Astrocyte of the spinal cord (primary cell): ENCODE results near the gene JPH2.
"Not testable (repeated sequence)": the region's sequence is repeated elsewhere in the genome, so short reads cannot be mapped to it uniquely, and the experiment has no call there.

Source experiments
- DNase-seq: peaks from one replicate; pipeline ENCODE4 v3.0.0; 2011; ENCODE audit warnings: low read depth, low spot score
- H3K4me3 ChIP-seq: 2 replicates; pipeline ENCODE4 v1.5.1; 2011; ENCODE audit warnings: low read depth, mild to moderate bottlenecking, low read length, moderate library complexity
- CTCF ChIP-seq: IDR thresholded peaks from 2 replicates; pipeline ENCODE4 v1.5.1; 2012; ENCODE audit warnings: low read depth, mild to moderate bottlenecking, low read length, inconsistent platforms
- in situ Hi-C: cut with HindIII; loops from 2 replicates; pipeline ENCODE4 v1.10.0; 2017; ENCODE audit warnings: low sequenced_read_pairs

JPH2 gene

GRCh38 chr20:44135012-44135412, 52.0 kb downstream of the JPH2 start:
- DNase-seq: no peak
- no peak for TF ChIP-seq CTCF
- in situ Hi-C loops: no loop called here
- H3K4me3 ChIP-seq: no peak overlapping the region

DNA sequence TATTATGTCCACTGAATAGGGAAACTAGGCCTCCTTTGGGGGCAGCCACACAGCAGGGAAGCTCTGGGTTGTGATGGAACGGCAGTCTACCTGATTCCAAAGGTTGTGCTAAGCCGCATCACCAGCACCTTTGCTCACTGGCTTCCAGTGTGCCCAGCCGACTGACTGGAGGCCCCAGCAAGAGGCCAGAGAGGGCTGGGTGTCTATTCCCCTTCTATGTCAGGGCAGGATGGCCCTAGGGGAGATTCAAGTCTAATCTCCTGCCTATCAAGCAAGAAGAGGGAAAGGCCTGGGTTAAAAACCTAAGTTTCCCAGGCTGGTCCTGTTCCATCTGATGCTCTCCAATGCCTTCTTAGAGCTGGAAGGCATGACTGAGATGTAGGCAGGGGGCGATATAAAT, 53.6 kb downstream of the JPH2 start:
- H3K4me3 ChIP-seq: no peak overlapping the region
- no peak for TF ChIP-seq CTCF
- no peak for DNase-seq
- in situ Hi-C loops: no loop called here

- in situ Hi-C loops: no loop called here
- TF ChIP-seq CTCF: no peak
- no peak overlapping the region for H3K4me3 ChIP-seq
- no peak for DNase-seq
Observed at GRCh38 chr20:44131704-44132103, 55.3 kb downstream of the JPH2 start.

DNA sequence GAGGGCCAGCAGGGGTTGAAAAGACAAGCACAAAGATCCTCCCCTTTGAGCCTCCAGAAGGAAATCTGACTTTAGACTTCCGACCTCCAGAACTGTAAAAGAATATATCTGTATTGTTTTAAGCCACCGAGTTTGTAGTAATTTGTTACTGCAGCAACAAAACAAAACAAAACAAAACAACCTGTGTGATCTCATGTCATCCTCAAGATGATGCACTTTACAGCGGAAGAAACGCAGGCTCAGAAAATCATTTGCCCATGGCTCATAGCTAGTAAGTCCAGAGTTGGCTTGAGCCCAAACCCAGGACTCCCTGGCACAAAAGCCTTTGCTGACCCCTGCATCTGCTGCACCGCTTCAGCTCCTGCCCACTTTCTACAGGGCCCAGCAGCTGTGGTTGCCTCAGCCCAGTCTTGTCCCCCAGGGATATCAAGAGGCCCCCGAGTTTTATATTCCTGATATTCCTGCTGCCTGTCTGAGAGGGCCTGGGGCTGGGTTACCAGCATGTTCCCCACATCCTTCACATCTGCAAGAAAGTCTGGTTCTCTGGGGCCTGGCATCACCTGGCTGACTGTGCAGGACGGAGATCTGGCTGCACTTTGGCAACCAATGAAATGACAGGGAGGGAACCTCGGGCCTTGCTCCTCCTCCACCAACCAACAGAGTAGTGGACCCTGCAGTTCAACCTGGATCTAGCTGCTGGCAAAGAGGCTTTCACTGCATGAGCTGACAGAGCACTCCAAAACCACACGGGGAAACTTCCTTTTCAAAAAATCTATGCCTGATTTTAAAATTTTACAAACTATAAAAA, 56.9 kb downstream of the JPH2 start:
- TF ChIP-seq CTCF: no peak

DNA sequence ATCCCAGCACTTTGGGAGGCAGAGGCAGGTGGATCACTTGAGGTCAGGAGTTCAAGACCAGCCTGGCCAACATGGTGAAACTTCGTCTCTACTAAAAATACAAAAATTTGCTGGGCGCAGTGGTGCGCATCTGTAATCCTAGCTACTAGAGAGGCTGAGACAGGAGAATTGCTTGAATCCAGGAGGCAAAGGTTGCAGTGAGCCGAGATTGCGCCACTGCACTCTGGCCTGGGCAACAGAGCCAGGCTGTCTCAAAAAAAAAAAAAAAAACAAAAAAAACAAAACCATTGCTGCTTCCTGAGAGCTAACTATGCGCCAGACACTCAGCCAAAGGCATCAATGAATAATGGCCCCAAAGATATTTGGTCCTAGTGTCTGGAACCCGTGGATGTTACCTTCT, 57.7 kb downstream of the JPH2 start:
- in situ Hi-C loops, DNase-seq, H3K4me3 ChIP-seq: not testable (repeated sequence)

More for the DNA sequence above, 56.9 kb downstream of the JPH2 start:
- peak; percentile 20 for DNase-seq
- in situ Hi-C loops: no loop called here
- no peak overlapping the region for H3K4me3 ChIP-seq

DNA sequence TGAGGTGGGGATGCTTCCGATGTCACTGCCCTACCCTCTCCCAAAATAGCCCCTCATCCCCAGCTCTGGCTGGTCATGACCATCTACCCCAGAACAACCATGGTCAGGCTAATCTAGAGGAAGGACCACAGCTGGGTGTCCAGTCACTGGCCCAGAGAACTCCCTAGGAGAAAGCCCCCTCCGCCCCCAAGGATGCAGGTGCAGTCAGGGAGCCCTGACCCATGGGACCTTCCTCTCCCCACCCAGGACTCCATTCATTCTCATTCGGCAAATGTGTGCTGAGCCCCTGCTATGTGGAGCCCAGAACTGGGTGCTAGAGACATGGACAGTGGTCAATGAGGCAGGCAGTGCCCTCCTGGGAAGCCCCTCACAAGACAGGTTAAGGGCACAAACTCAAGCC, 60.5 kb downstream of the JPH2 start:
- DNase-seq: no peak
- in situ Hi-C loops: no loop called here
- no peak overlapping the region for H3K4me3 ChIP-seq
- no peak for TF ChIP-seq CTCF

GRCh38 chr20:44125332-44126127, 61.5 kb downstream of the JPH2 start:
- no peak for TF ChIP-seq CTCF
- no peak for DNase-seq
- in situ Hi-C loops: no loop called here
- H3K4me3 ChIP-seq: no peak overlapping the region
